ENCODE results near the gene DCAF15. TPM values are rescaled to one million over a fixed set of nuclear protein-coding genes. Genes with fewer than 3 reads are reported as not detected.

The DCAF15 gene
- total RNA-seq, 1 experiment from 2014 or later = 35.5 TPM

DNA sequence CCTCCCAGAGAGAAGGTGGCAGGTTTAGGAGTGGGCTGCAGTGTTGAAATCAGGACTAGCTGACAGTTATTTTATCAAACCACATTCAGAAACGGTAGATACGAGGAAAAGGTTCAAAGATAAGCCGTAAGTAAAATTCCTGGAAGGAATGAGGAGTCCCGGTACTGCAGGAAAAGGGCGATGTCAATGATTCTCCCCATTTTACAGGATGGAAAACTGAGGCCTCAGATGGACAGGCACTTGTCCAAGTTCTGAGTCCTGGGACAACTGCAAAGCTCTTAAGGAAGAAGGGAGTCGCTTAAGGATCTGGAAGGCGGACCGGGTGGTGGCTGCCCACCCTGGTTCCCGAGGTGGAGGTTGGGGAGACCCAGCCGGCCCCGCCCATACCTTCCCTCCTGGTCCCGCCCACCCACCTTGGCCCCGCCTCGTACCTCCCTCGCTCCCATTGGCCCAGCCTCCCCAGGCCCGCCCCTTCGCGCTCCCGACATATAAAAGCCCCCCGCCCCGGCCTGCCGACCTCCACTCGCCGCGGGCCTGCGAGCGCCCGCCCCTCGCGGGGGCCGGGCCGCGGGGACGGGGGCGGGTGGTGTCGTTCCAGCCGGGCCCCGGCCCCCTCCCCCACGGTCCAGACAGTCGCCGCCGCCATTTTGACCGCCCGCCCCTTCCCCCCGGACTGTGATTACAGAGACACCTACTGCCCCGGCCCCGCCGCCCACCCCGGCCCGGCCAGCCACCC lies 53.2 kb downstream of the DCAF15 start:
- peak overlapping the region; percentile 75 for H3K4me3 Mint-ChIP-seq (ENCODE audit: low read depth, unreplicated experiment)
- H3K27ac Mint-ChIP-seq (ENCODE audit: unreplicated experiment) = peak overlapping the region; percentile 98
- intact Hi-C loops (cut with micrococcal nuclease; ENCODE audit: unreplicated experiment) = no loop called here
- no TSS peak for BruUV-seq (replicated peaks)
- H3K36me3 Mint-ChIP-seq (ENCODE audit: insufficient read depth, unreplicated experiment) = peaks cover 34% of the 10 kb centered on the region
- CTCF ChIA-PET = interaction anchor here (1.1 kb wide), 1 partner anchor 26 kb away, joined by 4 read pairs; the partner anchor contains the start of gene IL27RA
- no peak for TF ChIP-seq CTCF (IDR thresholded peaks at IDR 0.05; ENCODE audit: unreplicated experiment)
- H3K4me1 Mint-ChIP-seq (ENCODE audit: low read depth, unreplicated experiment) = peaks cover 12% of the 10 kb centered on the region
- no peaks in the 10 kb centered on the region for H3K9me3 Mint-ChIP-seq (ENCODE audit: low read depth, unreplicated experiment)
- no peaks in the 10 kb centered on the region for H3K27me3 Mint-ChIP-seq (ENCODE audit: unreplicated experiment)
- DNase-seq = peak; percentile 87

- peak; percentile 98 for DNase-seq
- H3K27me3 Mint-ChIP-seq (ENCODE audit: unreplicated experiment) = no peaks in the 10 kb centered on the region
- H3K27ac Mint-ChIP-seq (ENCODE audit: unreplicated experiment) = peak within 1 kb of the TSS; percentile 98
- no TSS peak for BruUV-seq (replicated peaks)
- intact Hi-C loops (cut with micrococcal nuclease; ENCODE audit: unreplicated experiment) = no loop called here
- peaks cover 12% of the 10 kb centered on the region for H3K4me1 Mint-ChIP-seq (ENCODE audit: low read depth, unreplicated experiment)
- peaks cover 34% of the 10 kb centered on the region for H3K36me3 Mint-ChIP-seq (ENCODE audit: insufficient read depth, unreplicated experiment)
- CTCF ChIA-PET = interaction anchor here (1.1 kb wide), 2 partner anchors 25 to 165 kb away, joined by 3 to 4 read pairs; partner anchors contain the start of gene IL27RA
- no peak for TF ChIP-seq CTCF (IDR thresholded peaks at IDR 0.05; ENCODE audit: unreplicated experiment)
- peak within 1 kb of the TSS; percentile 75 for H3K4me3 Mint-ChIP-seq (ENCODE audit: low read depth, unreplicated experiment)
- no peaks in the 10 kb centered on the region for H3K9me3 Mint-ChIP-seq (ENCODE audit: low read depth, unreplicated experiment)
Measured at GRCh38 chr19:14006085-14006765, 53.9 kb downstream of the DCAF15 start, which contains the start of gene RFX1. Gene RFX1, minus strand, starts transcription at chr19:14006320. Its CDS starts 12,477 bp downstream, at chr19:13993843.

DNA sequence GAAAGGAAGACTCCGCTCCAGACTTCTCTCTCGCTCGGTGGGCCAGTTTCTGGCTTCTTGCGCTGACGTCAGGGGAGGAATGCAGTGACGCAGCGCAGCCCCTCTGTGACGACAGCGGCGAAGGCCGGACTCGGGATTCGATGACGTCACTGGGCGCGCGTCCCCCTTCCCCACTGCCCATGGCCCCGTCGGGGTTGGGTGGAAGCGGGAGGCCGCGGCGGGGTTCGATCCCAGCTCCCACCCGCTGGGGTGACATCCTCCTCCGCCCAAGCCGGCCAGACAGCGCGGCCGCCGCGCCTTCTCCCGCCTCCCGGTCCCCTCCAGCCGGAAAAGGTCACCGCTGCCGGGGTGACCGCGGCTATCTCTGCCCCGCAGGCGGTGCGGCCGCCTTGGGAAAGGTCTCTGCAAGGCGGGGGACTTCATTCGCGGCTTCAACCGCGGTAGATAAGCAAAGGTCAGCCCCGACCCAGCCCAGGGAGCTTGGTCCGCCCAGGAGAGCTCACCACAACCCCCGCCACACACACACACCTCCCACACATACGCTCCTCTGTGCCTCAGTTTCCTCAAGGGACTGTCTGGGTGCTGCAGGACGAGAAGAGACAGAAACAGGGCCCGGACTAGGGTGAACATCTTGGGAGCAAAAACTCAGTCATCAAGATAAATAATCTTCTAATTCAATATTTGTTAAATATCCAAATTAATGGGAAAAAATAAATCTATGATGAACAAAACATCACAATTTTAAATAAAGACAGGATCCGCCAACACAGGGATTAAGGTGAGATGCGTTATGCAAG lies 54.7 kb downstream of the DCAF15 start:
- Mint-ChIP-seq H3K27ac (ENCODE audit: unreplicated experiment) (peak overlapping the region; percentile 98), H3K4me3 (ENCODE audit: low read depth, unreplicated experiment) (peak overlapping the region; percentile 75), H3K9me3 (ENCODE audit: low read depth, unreplicated experiment) (no peaks in the 10 kb centered on the region), H3K4me1 (ENCODE audit: low read depth, unreplicated experiment) (peaks cover 12% of the 10 kb centered on the region), H3K36me3 (ENCODE audit: insufficient read depth, unreplicated experiment) (peaks cover 34% of the 10 kb centered on the region), H3K27me3 (ENCODE audit: unreplicated experiment) (no peaks in the 10 kb centered on the region)
- DNase-seq = peak; percentile 77
- CTCF ChIA-PET = interaction anchor here (1.1 kb wide), 2 partner anchors 25 to 165 kb away, joined by 3 to 4 read pairs; partner anchors contain the start of gene IL27RA
- intact Hi-C loops (cut with micrococcal nuclease; ENCODE audit: unreplicated experiment) = no loop called here
- no peak for TF ChIP-seq CTCF (IDR thresholded peaks at IDR 0.05; ENCODE audit: unreplicated experiment)
- BruUV-seq (replicated peaks) = TSS peak; percentile 87

Other genes with a start within 250 kb of the DCAF15 start
- gene MRI1, start 188.0 kb upstream of the DCAF15 start, total RNA-seq (2022) = 30.2 and 32.6 TPM in 2 replicates
- gene C19orf53, start 178.1 kb upstream of the DCAF15 start, total RNA-seq (2022) = 59.4 and 66.4 TPM in 2 replicates
- gene ZSWIM4, start 157.1 kb upstream of the DCAF15 start, total RNA-seq (2022) = 10.7 and 11.5 TPM in 2 replicates
- 1.2 TPM in 1 of 2 replicates, not detected in the other for gene NANOS3, start 75.4 kb upstream of the DCAF15 start, total RNA-seq (2022)
- gene BRME1, start 46.4 kb upstream of the DCAF15 start, total RNA-seq (2022) = 1.0 and 1.5 TPM in 2 replicates
- 37.2 and 41.7 TPM in 2 replicates for gene CC2D1A, start 46.3 kb upstream of the DCAF15 start, total RNA-seq (2022)
- gene PODNL1, start 14.1 kb upstream of the DCAF15 start, total RNA-seq (2022) = not detected in 2 replicates
- gene RFX1, start 53.8 kb downstream of the DCAF15 start, total RNA-seq (2022) = 13.8 and 14.9 TPM in 2 replicates
- gene RLN3, start 75.6 kb downstream of the DCAF15 start, total RNA-seq (2022) = not detected in 2 replicates
- gene IL27RA, start 79.3 kb downstream of the DCAF15 start, total RNA-seq (2022) = 7.0 and 7.4 TPM in 2 replicates
- gene PALM3, start 109.6 kb downstream of the DCAF15 start, total RNA-seq (2022) = 21.4 and 27.0 TPM in 2 replicates
- gene MISP3, start 120.3 kb downstream of the DCAF15 start, total RNA-seq (2022) = 4.2 and 5.2 TPM in 2 replicates
- gene C19orf67, start 133.3 kb downstream of the DCAF15 start, total RNA-seq (2022) = not detected in 2 replicates
- gene SAMD1, start 138.2 kb downstream of the DCAF15 start, total RNA-seq (2022) = 41.1 and 44.2 TPM in 2 replicates
- gene PRKACA, start 165.3 kb downstream of the DCAF15 start, total RNA-seq (2022) = 57.3 and 59.8 TPM in 2 replicates
- 42.6 and 44.2 TPM in 2 replicates for gene ASF1B, start 184.1 kb downstream of the DCAF15 start, total RNA-seq (2022)